Measurements from ENCODE around the gene ONECUT1. TPM values are rescaled to one million over a fixed set of nuclear protein-coding genes. Genes with fewer than 3 reads are reported as not detected.
"Not testable (repeated sequence)": the region's sequence is repeated elsewhere in the genome, so short reads cannot be mapped to it uniquely, and the experiment has no call there.

ONECUT1 gene
- total and polyA plus RNA-seq, 2 of the 8 experiments (the other 6 are each of a cell fraction or from before 2014, with no cell fraction given): 0.65 to 6.4 TPM

- not testable (repeated sequence) for H3K4me2 ChIP-seq (ENCODE audit: insufficient read depth in 1 of 2, low read depth in 2 of 2, low read length in 2 of 2)
- CTCF ChIA-PET (ENCODE audit: partially characterized antibody): interaction anchor here (1.0 kb wide), 1 partner anchor 10 kb away, joined by 3 read pairs; no protein-coding TSS in a partner anchor
Observed at GRCh38 chr15:52815899-52816298, 25.8 kb upstream of the ONECUT1 start.

More at GRCh38 chr15:52815899-52816298, 25.8 kb upstream of the ONECUT1 start:
- H3K9me3 ChIP-seq (ENCODE audit: insufficient read depth in 2 of 2, low read depth in 1 of 2, low read length in 1 of 2); H3K56ac ChIP-seq (replicated peaks; ENCODE audit: insufficient read length, low read depth, low read length); H4K91ac ChIP-seq (replicated peaks; ENCODE audit: insufficient read length, low read length); H3K14ac ChIP-seq (ENCODE audit: insufficient read length); H2BK20ac ChIP-seq (ENCODE audit: low read length); DNase-seq (ENCODE audit: low read depth in 1 of 2, low spot score in 2 of 2); H2AK5ac ChIP-seq (ENCODE audit: low read depth, low read length); H3K79me2 ChIP-seq (ENCODE audit: control insufficient read depth in 1 of 2, insufficient read depth in 2 of 2, low read length in 2 of 2); H2BK120ac ChIP-seq (replicated peaks; ENCODE audit: low read depth, low read length); H4K8ac ChIP-seq (ENCODE audit: extremely low read depth, insufficient read depth, low read length); FAIRE-seq; H3K9ac ChIP-seq (replicated peaks in 1 of 4; ENCODE audit: extremely low read depth in 1 of 4, low read depth in 3 of 4, low read length in 3 of 4); H3K4me1 ChIP-seq (replicated peaks in 1 of 4; ENCODE audit: control insufficient read depth in 3 of 4, insufficient read depth in 4 of 4, low read length in 3 of 4); H3K79me1 ChIP-seq (ENCODE audit: low read depth, low read length); H3K18ac ChIP-seq (ENCODE audit: extremely low read depth, low read length); H3K27ac ChIP-seq (ENCODE audit: low read depth, low read length); H3K4ac ChIP-seq (replicated peaks; ENCODE audit: insufficient read length, low read depth, low read length); H2BK15ac ChIP-seq (ENCODE audit: low read length); H4K5ac ChIP-seq (ENCODE audit: insufficient read length, low read depth, low read length); POLR2A ChIA-PET (ENCODE audit: partially characterized antibody); H3K4me3 ChIP-seq (ENCODE audit: extremely low read depth in 1 of 4, insufficient read depth in 2 of 4, low read depth in 3 of 4, low read length in 4 of 4); H3K27me3 ChIP-seq (replicated peaks in 1 of 4; ENCODE audit: control insufficient read depth in 3 of 4, extremely low read depth in 1 of 4, insufficient read depth in 3 of 4, low read length in 3 of 4); H3K23ac ChIP-seq (ENCODE audit: insufficient read length); H4K20me1 ChIP-seq (replicated peaks in 1 of 2; ENCODE audit: control insufficient read depth in 1 of 2, insufficient read depth in 2 of 2, low read length in 2 of 2); H3K23me2 ChIP-seq (ENCODE audit: low read depth, low read length); H2BK5ac ChIP-seq (ENCODE audit: low read depth, low read length); H3K36me3 ChIP-seq (ENCODE audit: control insufficient read depth in 2 of 4, insufficient read depth in 4 of 4, low read length in 3 of 4); H2AFZ ChIP-seq (ENCODE audit: low read length); H2BK12ac ChIP-seq (ENCODE audit: low read depth, low read length): not testable (repeated sequence)
- 80% methylated on average over 1 of the region's 1 CpG; no CpG with 5 or more reads in 1 of the 2 experiments for WGBS, 2 experiments (ENCODE audit: extremely low coverage in 1 of 2, insufficient coverage in 1 of 2, insufficient read length in 1 of 2, insufficient replicate concordance in 2 of 2, low coverage in 1 of 2, low lambda C conversion rate in 2 of 2, missing lambda C conversion rate in 1 of 2)
